ENCODE data around the gene MICU1.

Gene MICU1

DNA sequence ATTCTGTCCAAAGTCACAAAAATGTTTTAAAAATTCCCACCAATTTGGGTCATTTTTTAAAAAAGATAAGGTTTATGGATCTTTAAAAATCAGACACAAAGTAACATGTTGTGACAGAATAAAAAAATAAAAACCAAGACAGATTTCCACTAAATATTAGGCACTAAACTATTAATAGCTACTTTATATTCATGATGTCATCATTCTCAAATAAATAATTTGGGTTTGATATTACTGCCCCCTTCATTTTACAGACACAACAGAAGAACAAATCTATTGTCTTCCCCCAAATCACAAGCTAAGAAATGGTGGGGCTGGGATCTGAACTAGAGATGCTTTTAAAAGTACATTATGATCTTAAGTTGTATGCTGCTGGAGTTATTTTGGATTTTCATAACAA is 119.4 kb downstream of the MICU1 start:
- H3K4me3 ChIP-seq (ENCODE audit: low read depth, low read length): no peak overlapping the region
- TF ChIP-seq, protein P1, sequence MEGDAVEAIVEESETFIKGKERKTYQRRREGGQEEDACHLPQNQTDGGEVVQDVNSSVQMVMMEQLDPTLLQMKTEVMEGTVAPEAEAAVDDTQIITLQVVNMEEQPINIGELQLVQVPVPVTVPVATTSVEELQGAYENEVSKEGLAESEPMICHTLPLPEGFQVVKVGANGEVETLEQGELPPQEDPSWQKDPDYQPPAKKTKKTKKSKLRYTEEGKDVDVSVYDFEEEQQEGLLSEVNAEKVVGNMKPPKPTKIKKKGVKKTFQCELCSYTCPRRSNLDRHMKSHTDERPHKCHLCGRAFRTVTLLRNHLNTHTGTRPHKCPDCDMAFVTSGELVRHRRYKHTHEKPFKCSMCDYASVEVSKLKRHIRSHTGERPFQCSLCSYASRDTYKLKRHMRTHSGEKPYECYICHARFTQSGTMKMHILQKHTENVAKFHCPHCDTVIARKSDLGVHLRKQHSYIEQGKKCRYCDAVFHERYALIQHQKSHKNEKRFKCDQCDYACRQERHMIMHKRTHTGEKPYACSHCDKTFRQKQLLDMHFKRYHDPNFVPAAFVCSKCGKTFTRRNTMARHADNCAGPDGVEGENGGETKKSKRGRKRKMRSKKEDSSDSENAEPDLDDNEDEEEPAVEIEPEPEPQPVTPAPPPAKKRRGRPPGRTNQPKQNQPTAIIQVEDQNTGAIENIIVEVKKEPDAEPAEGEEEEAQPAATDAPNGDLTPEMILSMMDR (IDR thresholded peaks at IDR 0.05; ENCODE audit: low read depth, low read length): no peak

DNA sequence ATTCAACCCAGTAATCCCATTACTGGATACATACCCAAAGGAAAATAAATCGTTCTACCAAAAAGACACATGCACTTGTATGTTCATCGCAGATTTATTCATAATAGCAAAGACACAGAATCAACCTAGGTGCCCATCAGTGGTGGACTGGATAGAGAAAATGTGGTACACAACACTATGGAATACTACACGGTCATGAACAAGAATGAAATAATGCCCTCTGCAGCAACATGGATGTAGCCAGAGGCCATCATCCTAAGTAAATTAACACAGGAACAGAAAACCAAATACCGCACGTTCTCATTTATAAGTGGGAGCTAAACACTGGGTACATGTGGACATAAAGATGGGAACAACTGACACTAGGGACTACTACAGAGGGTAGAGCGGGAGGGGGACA is 120.4 kb downstream of the MICU1 start:
- no peak overlapping the region for H3K4me3 ChIP-seq (ENCODE audit: low read depth, low read length)
- TF ChIP-seq, protein P1 (IDR thresholded peaks at IDR 0.05; ENCODE audit: low read depth, low read length): no peak

DNA sequence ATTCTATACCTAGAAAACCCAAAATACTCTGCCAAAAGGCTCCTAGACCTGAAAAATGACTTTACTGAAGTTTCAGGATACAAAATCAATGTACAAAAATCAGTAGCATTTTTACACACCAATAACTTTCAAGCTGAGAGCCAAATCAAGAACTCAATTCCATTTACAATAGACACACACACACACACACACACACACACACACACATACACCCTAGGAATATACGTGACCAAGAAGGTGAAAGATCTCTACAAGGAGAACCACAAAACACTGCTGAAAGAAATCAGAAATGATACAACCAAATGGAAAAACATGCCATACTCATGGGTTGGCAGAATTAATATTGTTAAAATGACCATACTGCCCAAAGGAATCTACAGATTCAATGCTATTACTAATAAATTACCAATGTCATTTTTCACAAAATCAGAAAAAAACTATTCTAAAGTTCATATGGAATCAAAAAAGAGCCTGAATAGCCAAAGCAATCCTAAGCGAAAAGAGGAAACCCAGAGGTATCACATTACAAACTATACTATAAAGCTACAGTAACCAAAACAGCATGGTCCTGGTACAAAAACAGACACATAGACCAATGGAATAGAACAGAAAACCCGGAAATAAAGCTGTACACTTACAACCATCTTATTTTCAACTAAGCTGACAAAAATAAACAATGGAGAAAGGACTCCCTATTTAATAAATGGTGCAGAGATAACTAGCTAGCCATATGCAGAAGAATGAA is 122.0 kb downstream of the MICU1 start:
- TF ChIP-seq, protein P1 (IDR thresholded peaks at IDR 0.05; ENCODE audit: low read depth, low read length): no peak
- H3K4me3 ChIP-seq (ENCODE audit: low read depth, low read length): no peak overlapping the region

DNA sequence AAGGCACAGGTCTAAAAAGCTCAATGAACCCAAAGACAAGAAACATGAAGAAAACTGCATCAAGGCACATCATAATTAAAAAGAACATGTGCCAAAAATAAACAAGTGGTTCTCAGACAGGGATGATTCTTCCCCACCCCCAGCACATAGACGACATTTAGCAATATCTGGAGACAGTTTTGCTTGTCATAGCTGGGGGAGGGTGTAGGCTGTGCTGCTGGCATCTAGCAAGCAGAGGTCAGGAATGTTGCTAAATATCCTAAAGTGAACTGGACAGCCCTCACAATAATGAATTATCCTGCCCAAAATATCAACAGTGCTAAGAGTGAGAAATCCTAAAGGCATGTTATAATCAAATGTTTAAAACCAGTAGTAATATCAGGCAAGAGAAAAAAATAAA is 122.6 kb downstream of the MICU1 start:
- H3K4me3 ChIP-seq (ENCODE audit: low read depth, low read length): no peak overlapping the region
- TF ChIP-seq, protein P1 (IDR thresholded peaks at IDR 0.05; ENCODE audit: low read depth, low read length): no peak

DNA sequence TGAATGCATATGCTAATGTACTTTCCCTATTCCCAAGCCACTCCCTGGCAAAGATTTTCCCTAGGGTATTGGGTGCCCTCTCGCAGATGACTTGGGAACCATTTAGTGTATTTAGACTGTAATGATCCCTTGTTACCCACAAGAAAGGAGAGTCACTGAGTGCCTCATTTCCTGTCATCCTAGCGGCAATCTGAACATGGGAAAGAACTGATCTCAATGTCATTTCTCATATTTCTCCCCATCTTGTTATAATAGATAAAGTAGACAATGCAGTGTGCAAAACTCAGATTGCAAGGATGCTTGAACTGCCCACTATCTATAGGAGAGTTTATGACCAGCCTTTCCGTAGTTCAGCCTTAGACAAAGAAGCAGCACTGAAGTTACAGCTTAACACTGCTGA is 123.3 kb downstream of the MICU1 start:
- H3K4me3 ChIP-seq (ENCODE audit: low read depth, low read length): no peak overlapping the region
- TF ChIP-seq, protein P1 (IDR thresholded peaks at IDR 0.05; ENCODE audit: low read depth, low read length): no peak

DNA sequence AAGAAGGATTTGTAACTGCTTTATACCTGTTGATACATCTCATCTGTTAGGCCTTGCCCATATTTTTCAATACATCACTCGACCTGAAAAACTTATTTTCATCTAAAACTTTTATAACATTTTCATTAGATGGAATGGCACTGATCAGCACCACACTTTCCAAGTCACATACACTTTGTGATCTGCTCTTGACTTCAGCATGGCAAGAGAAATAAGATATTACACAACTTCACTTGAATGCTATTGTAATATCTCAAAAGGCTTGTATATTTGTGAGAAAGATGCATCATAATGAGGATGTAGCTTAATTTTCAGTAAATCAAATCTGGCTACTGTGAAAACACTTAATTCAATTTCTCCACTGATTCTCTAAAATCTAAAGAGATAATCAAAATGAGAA is 126.2 kb downstream of the MICU1 start:
- H3K4me3 ChIP-seq (ENCODE audit: low read depth, low read length): no peak overlapping the region
- TF ChIP-seq, protein P1 (IDR thresholded peaks at IDR 0.05; ENCODE audit: low read depth, low read length): no peak

DNA sequence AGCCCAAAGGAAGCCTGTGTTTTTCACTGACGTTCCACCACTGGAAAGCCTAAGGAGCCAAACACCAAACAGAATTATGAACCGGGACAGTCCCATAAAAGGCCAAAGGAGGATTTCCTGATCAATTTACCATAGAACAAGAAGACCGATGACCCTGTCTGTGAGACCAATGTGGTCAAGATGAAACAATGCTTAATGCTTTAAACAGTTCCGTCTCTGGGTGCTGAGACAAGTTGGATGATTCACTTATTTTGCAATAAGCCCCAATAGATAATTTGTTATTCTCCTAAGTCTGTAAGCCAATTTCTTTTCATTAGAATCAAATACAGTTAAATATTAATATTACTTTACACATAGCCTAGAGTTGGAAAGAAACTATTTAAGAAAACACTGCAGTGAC is 134.9 kb downstream of the MICU1 start:
- TF ChIP-seq, protein P1 (IDR thresholded peaks at IDR 0.05; ENCODE audit: low read depth, low read length): no peak
- H3K4me3 ChIP-seq (ENCODE audit: low read depth, low read length): no peak overlapping the region
